ENCODE data around the gene BRD8.

DNA sequence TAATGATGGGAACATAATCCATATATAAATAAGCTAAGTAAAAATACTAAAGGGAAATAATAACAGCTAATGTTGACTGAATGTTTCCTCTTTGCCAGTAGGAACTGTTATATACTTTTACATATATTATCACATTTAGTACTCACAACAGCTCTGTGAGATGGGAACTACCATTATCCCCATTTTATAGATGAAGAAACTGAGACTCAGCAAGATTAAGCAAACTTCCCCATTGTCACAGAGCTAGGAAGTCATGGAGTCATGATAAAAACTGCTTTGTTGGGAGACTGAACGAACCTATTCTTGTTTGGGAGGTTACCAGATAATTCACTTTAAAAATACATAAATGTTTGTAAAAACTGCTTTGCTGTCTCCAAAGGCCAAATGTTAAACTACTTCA, 71.2 kb downstream of the BRD8 start:
- TF ChIP-seq POLR2A (IDR thresholded peaks at IDR 0.05; ENCODE audit: low read depth, low read length) (no peak), TAF1 (IDR thresholded peaks at IDR 0.05; ENCODE audit: low read depth, low read length) (no peak), POLR2AphosphoS5 (IDR thresholded peaks at IDR 0.05; ENCODE audit: low read depth, low read length) (no peak), SPI1 (IDR thresholded peaks at IDR 0.05; ENCODE audit: low read depth, low read length) (no peak), PAX5 (IDR thresholded peaks at IDR 0.05; ENCODE audit: insufficient read depth, low read length, severe bottlenecking) (no peak), POU2F2 (IDR thresholded peaks at IDR 0.05; ENCODE audit: low read depth, low read length) (no peak)

Measured in GM12891 (cell line).